HEK293 (cell line): ENCODE measurements around the gene DNAH8.

Experiments used
- EGR2 ChIP-seq: fragments of 450-650 bp; formaldehyde crosslinking; IDR thresholded peaks from 2 replicates; pipeline ENCODE4 v1.5.1; 2016; ENCODE audit warnings: low read depth, missing biosample characterization, missing genetic modification characterization
- INSM2 ChIP-seq: fragments of 450-650 bp; formaldehyde crosslinking; IDR thresholded peaks from 2 replicates; pipeline ENCODE4 v1.5.1; 2016; ENCODE audit warnings: missing biosample characterization, missing genetic modification characterization
- PATZ1 ChIP-seq: fragments of 450-650 bp; formaldehyde crosslinking; IDR thresholded peaks from 2 replicates; pipeline ENCODE4 v1.5.1; 2016; ENCODE audit warnings: missing biosample characterization, missing genetic modification characterization
- PRDM2 ChIP-seq: fragments of 450-650 bp; formaldehyde crosslinking; IDR thresholded peaks from 2 replicates; pipeline ENCODE4 v1.5.1; 2016; ENCODE audit warnings: missing biosample characterization, missing genetic modification characterization, borderline replicate concordance
- REPIN1 ChIP-seq: fragments of 450-650 bp; formaldehyde crosslinking; IDR thresholded peaks from 2 replicates; pipeline ENCODE4 v1.5.1; 2017; ENCODE audit warnings: missing biosample characterization, missing genetic modification characterization, low read depth
- WT1 ChIP-seq: fragments of 450-650 bp; formaldehyde crosslinking; IDR thresholded peaks from 2 replicates; pipeline ENCODE4 v1.5.1; 2016; ENCODE audit warnings: missing biosample characterization, missing genetic modification characterization
- ZBTB26 ChIP-seq: fragments of 450-650 bp; formaldehyde crosslinking; optimal IDR thresholded peaks from 2 replicates; pipeline ENCODE3; 2016; ENCODE audit warnings: missing biosample characterization, mild to moderate bottlenecking, missing genetic modification characterization
- ZBTB8A ChIP-seq: fragments of 450-650 bp; formaldehyde crosslinking; IDR thresholded peaks from 2 replicates; pipeline ENCODE4 v1.5.1; 2016; ENCODE audit warnings: missing biosample characterization, missing genetic modification characterization
- ZFHX2 ChIP-seq: fragments of 450-650 bp; formaldehyde crosslinking; conservative IDR thresholded peaks from 2 replicates; pipeline ENCODE4 v1.5.1; 2016; ENCODE audit warnings: missing biosample characterization, missing genetic modification characterization
- ZNF121 ChIP-seq: fragments of 450-650 bp; formaldehyde crosslinking; IDR thresholded peaks from 2 replicates; pipeline ENCODE4 v1.5.1; 2016; ENCODE audit warnings: missing biosample characterization, missing genetic modification characterization
- ZNF155 ChIP-seq: fragments of 450-650 bp; formaldehyde crosslinking; IDR thresholded peaks from 2 replicates; pipeline ENCODE4 v1.5.1; 2016; ENCODE audit warnings: missing biosample characterization, missing genetic modification characterization
- ZNF19 ChIP-seq: fragments of 450-650 bp; formaldehyde crosslinking; IDR thresholded peaks from 2 replicates; pipeline ENCODE4; 2016; ENCODE audit warnings: missing biosample characterization, missing genetic modification characterization, low read depth
- ZNF473 ChIP-seq: fragments of 450-650 bp; formaldehyde crosslinking; IDR thresholded peaks from 2 replicates; pipeline ENCODE4 v1.5.1; 2017; ENCODE audit warnings: missing biosample characterization, missing genetic modification characterization
- ZNF518A ChIP-seq: fragments of 450-650 bp; formaldehyde crosslinking; conservative IDR thresholded peaks from 2 replicates; pipeline ENCODE4 v1.5.1; 2016; ENCODE audit warnings: low read depth, missing biosample characterization, missing genetic modification characterization
- ZNF560 ChIP-seq: fragments of 450-650 bp; formaldehyde crosslinking; IDR thresholded peaks from 2 replicates; pipeline ENCODE4 v1.5.1; 2017; ENCODE audit warnings: missing biosample characterization, missing genetic modification characterization, borderline replicate concordance
- ZNF707 ChIP-seq: fragments of 450-650 bp; formaldehyde crosslinking; IDR thresholded peaks from 2 replicates; pipeline ENCODE4 v1.5.1; 2016; ENCODE audit warnings: missing biosample characterization, missing genetic modification characterization
- ZNF792 ChIP-seq: fragments of 450-650 bp; formaldehyde crosslinking; IDR thresholded peaks from 2 replicates; pipeline ENCODE4 v1.5.1; 2016; ENCODE audit warnings: missing biosample characterization, missing genetic modification characterization
- ZSCAN4 ChIP-seq: fragments of 450-650 bp; formaldehyde crosslinking; IDR thresholded peaks from 2 replicates; pipeline ENCODE4 v1.5.1; 2017; ENCODE audit warnings: missing biosample characterization, missing genetic modification characterization

The DNAH8 gene

GRCh38 chr6:38974389-38975151, 259.5 kb downstream of the DNAH8 start (continued):
- peak; percentile 65 for TF ChIP-seq PATZ1 (tag by site-specific recombination)
- TF ChIP-seq WT1 (tag by site-specific recombination), result peak; percentile 97
- no peak for TF ChIP-seq PRDM2 (tag by site-specific recombination)
- no peak for TF ChIP-seq REPIN1 (tag by site-specific recombination)
- peak; percentile 43; the same call in 1 of the 2 replicates for TF ChIP-seq ZBTB8A (tag by site-specific recombination)
- TF ChIP-seq ZFHX2, result no peak
- no peak for TF ChIP-seq ZNF155
- 0 out of 2 replicates have a peak, but pooled peaks have one; percentile 74 for TF ChIP-seq ZNF19 (tag by site-specific recombination)
- no peak for TF ChIP-seq ZNF707 (tag by site-specific recombination)
- peak; percentile 61 for TF ChIP-seq ZSCAN4 (tag by site-specific recombination)
- no peak; the same call in 1 of the 2 replicates for TF ChIP-seq ZNF121 (tag by site-specific recombination)
- TF ChIP-seq ZBTB26 (tag by site-specific recombination), result no peak
- 0 out of 2 replicates have a peak, but pooled peaks have one; percentile 71 for TF ChIP-seq ZNF792 (tag by site-specific recombination)
- TF ChIP-seq INSM2 (tag by site-specific recombination), result peak; percentile 96
- TF ChIP-seq ZNF560 (tag by site-specific recombination), result no peak
- TF ChIP-seq EGR2 (tag by site-specific recombination), result no peak
- TF ChIP-seq ZNF473 (tag by site-specific recombination), result no peak
- TF ChIP-seq ZNF518A, result peak; percentile 54; the same call in 1 of the 2 replicates
